SH-SY5Y (cell line): ENCODE measurements around the gene MYO10.

ENCODE experiments used
- GATA2 ChIP-seq: IDR thresholded peaks from 2 replicates; pipeline ENCODE4 v1.6.1; 2011; ENCODE audit warnings: mild to moderate bottlenecking, low read depth, low read length
- GATA3 ChIP-seq: IDR thresholded peaks from 2 replicates; pipeline ENCODE4 v1.6.1; 2011; ENCODE audit warnings: low read depth, mild to moderate bottlenecking, low read length, moderate library complexity

GRCh38 chr5:16865151-16865550, 70.9 kb downstream of the MYO10 start:
- no peak for TF ChIP-seq GATA2
- TF ChIP-seq GATA3, result no peak
